C4-2B (cell line): ENCODE measurements around the gene FBXW10B.
"Not testable (repeated sequence)": the region's sequence is repeated elsewhere in the genome, so short reads cannot be mapped to it uniquely, and the experiment has no call there.

Source experiments
- CTCF ChIP-seq: fragments of 450-650 bp; conservative IDR thresholded peaks from 2 replicates; pipeline ENCODE4 v1.5.1; 2017; ENCODE audit warnings: mild to moderate bottlenecking
- ZFX ChIP-seq: fragments of 450-650 bp; IDR thresholded peaks from 2 replicates; pipeline ENCODE4 v1.6.1; 2017

- not testable (repeated sequence) for TF ChIP-seq CTCF, ZFX
Measured at GRCh38 chr17:15574660-15575059, 44.8 kb downstream of the FBXW10B start.
